Measurements from ENCODE around the gene DLGAP1. TPM values are rescaled to one million over a fixed set of nuclear protein-coding genes. Genes with fewer than 3 reads are reported as not detected.
"Not testable (repeated sequence)": the region's sequence is repeated elsewhere in the genome, so short reads cannot be mapped to it uniquely, and the experiment has no call there.

Gene DLGAP1
- total and polyA plus RNA-seq, 2 of the 13 experiments (the other 11 are each of a cell fraction or from before 2014, with no cell fraction given): 0.01 TPM; not detected in 1

GRCh38 chr18:3694030-3694778, 760.9 kb downstream of the DLGAP1 start:
- intact Hi-C loops (cut with micrococcal nuclease; ENCODE audit: unreplicated experiment); H3K4me3 ChIP-seq (replicated peaks in 1 of 3; ENCODE audit: insufficient read depth in 1 of 3, low read depth in 2 of 3, low read length in 3 of 3); DNase-seq (ENCODE audit: low spot score); H3K27ac ChIP-seq (ENCODE audit: extremely low read length, insufficient read depth, low read length); H3K27me3 ChIP-seq (ENCODE audit: control insufficient read depth in 1 of 2, insufficient read depth in 2 of 2, low read length in 2 of 2); BruUV-seq (replicated peaks); in situ Hi-C loops (cut with HindIII; ENCODE audit: extremely low pct_ligation_motif_present, low pct_unique_long_range_greater_than_20kb); H4K20me1 ChIP-seq (ENCODE audit: insufficient read depth, low read length); POLR2A ChIA-PET; FAIRE-seq; H3K4me2 ChIP-seq (ENCODE audit: low read depth, low read length); H3K9me3 ChIP-seq (ENCODE audit: low read length); H2AFZ ChIP-seq (ENCODE audit: low read length); H3K9ac ChIP-seq (ENCODE audit: insufficient read depth, low read depth, low read length); H3K36me3 ChIP-seq (replicated peaks in 1 of 2; ENCODE audit: control insufficient read depth in 1 of 2, insufficient read depth in 2 of 2, low read length in 2 of 2); ATAC-seq; H3K79me2 ChIP-seq (ENCODE audit: insufficient read depth, low read length); CTCF ChIA-PET (ENCODE audit: low intra/inter-chr PET ratio, low total read pairs): not testable (repeated sequence)
- 57% methylated on average over 5 of the region's 5 CpGs for WGBS (ENCODE audit: low lambda C conversion rate)
- H3K4me1 ChIP-seq (ENCODE audit: insufficient read depth, low read length): peaks cover 17% of the 10 kb centered on the region

DNA sequence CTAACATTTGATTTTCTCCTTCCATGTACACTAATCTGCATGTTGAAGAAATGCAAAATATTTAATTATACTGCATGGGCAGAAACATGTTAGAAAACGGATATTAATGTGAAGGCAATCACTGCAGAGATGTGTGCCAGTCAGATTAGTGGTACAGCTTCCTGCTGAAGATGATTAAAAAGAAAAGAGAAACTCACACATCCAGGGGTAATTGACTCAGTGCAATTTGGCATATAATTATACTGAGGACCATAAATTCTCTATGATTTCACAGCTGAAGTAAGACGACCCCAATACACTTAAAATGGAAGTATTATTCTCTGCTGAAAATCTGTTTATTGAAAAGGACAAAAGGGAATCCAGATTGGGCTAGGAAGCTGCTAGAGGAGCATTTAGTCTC, 761.7 kb downstream of the DLGAP1 start:
- POLR2A ChIA-PET: interaction anchor here (1.3 kb wide), 1 partner anchor 28 kb away, joined by 3 read pairs; no protein-coding TSS in a partner anchor

More for the DNA sequence above, 761.7 kb downstream of the DLGAP1 start:
- DNase-seq (ENCODE audit: low spot score) (no peak), FAIRE-seq (no peak), ATAC-seq (no peak)
- CTCF ChIA-PET (ENCODE audit: low intra/inter-chr PET ratio, low total read pairs): no interaction called here
- WGBS (ENCODE audit: low lambda C conversion rate): 29% methylated on average over 2 of the region's 2 CpGs
- Histone ChIP-seq H3K4me3 (replicated peaks in 1 of 3; ENCODE audit: insufficient read depth in 1 of 3, low read depth in 2 of 3, low read length in 3 of 3) (no peak overlapping the region), H4K20me1 (ENCODE audit: insufficient read depth, low read length) (no peaks in the 10 kb centered on the region), H3K9me3 (ENCODE audit: low read length) (no peaks in the 10 kb centered on the region), H2AFZ (ENCODE audit: low read length) (no peak overlapping the region), H3K27me3 (ENCODE audit: control insufficient read depth in 1 of 2, insufficient read depth in 2 of 2, low read length in 2 of 2) (no peaks in the 10 kb centered on the region; a peak in 1 of 5 replicates), H3K27ac (ENCODE audit: extremely low read length, insufficient read depth, low read length) (no peak overlapping the region), H3K4me1 (ENCODE audit: insufficient read depth, low read length) (peaks cover 25% of the 10 kb centered on the region), H3K4me2 (ENCODE audit: low read depth, low read length) (no peak overlapping the region), H3K79me2 (ENCODE audit: insufficient read depth, low read length) (no peaks in the 10 kb centered on the region), H3K36me3 (replicated peaks in 1 of 2; ENCODE audit: control insufficient read depth in 1 of 2, insufficient read depth in 2 of 2, low read length in 2 of 2) (no peaks in the 10 kb centered on the region), H3K9ac (ENCODE audit: insufficient read depth, low read depth, low read length) (no peak overlapping the region)
- BruUV-seq (replicated peaks): no TSS peak
- intact Hi-C loops (cut with micrococcal nuclease; ENCODE audit: unreplicated experiment) (no loop called here), in situ Hi-C loops (cut with HindIII; ENCODE audit: extremely low pct_ligation_motif_present, low pct_unique_long_range_greater_than_20kb) (no loop called here)
- TF ChIP-seq SP140L (CRISPR knock-in tag; IDR thresholded peaks at IDR 0.05; ENCODE audit: borderline replicate concordance): no peak
- no peak for TF ChIP-seq ZBTB39 (CRISPR knock-in tag; IDR thresholded peaks at IDR 0.05)
- no peak for TF ChIP-seq ZNF782 (CRISPR knock-in tag; IDR thresholded peaks at IDR 0.05; ENCODE audit: borderline replicate concordance)

Measured in HepG2 (cell line).